T-cell (primary cell): ENCODE data around the gene ENPP7. TPM values are rescaled to one million over a fixed set of nuclear protein-coding genes. Genes with fewer than 3 reads are reported as not detected.

ENCODE experiments used
- ATAC-seq, 4 experiments: fragments of 200-7000 bp in 3 of 4; fragments of 150-1000 bp in 1 of 4; cut with Tn5 transposase; replicated peaks in 1 of 4; 1 replicate in 3 of 4; 2 replicates in 1 of 4; pipeline ENCODE4 v1.10.0; 2021; ENCODE audit warnings: moderate library complexity in 3 of 4, mild to moderate bottlenecking in 2 of 4, moderate number of reproducible peaks in 1 of 4
- CTCF ChIA-PET, 2 donors: fragments of 300-600 bp; sonication (Branson Sonifier 250); formaldehyde crosslinking; loops; one replicate each; lab custom pipeline; 2022; ENCODE audit warnings: antibody characterized with exemption in 2 of 2; lab: Charles Lee
- POLR2A ChIA-PET, 2 donors: fragments of 300-600 bp; sonication (Branson Sonifier 250); formaldehyde crosslinking; loops; one replicate each; lab custom pipeline; 2022; ENCODE audit warnings: antibody characterized with exemption in 2 of 2; lab: Charles Lee
- DNase-seq, 35 experiments: peaks; one replicate each; pipeline versions ENCODE4 v3.0.0 to v3.0.0-alpha.2; 2013 to 2023
- H3K27ac ChIP-seq: one replicate; pipeline ENCODE4 v1.5.1; 2013; ENCODE audit warnings: low read length
- H3K27me3 ChIP-seq, 2 experiments: replicated peaks in 1 of 2; 1 replicate in 1 of 2; 2 replicates in 1 of 2; pipeline versions ENCODE4 v1.6.1 to v1.7.0; 2013; ENCODE audit warnings: low read length in 1 of 2, mixed read lengths in 1 of 2; ENCODE audit not compliant: control insufficient read depth in 2 of 2, insufficient read depth in 2 of 2; ENCODE audit errors: extremely low read depth in 1 of 2
- H3K36me3 ChIP-seq, 2 donors: 1 replicate in 1 of 2; 2 replicates in 1 of 2; pipeline versions ENCODE4 v1.6.1 to v1.7.0; 2013; ENCODE audit warnings: low read length in 1 of 2; ENCODE audit not compliant: control insufficient read depth in 2 of 2, insufficient read depth in 1 of 2; ENCODE audit errors: extremely low read depth in 1 of 2
- H3K4me1 ChIP-seq, 2 experiments: 1 replicate in 1 of 2; 2 replicates in 1 of 2; pipeline versions ENCODE4 v1.6.1 to v1.7.0; 2013; ENCODE audit warnings: low read length in 2 of 2, mixed read lengths in 1 of 2; ENCODE audit not compliant: insufficient read depth in 2 of 2, control insufficient read depth in 1 of 2; ENCODE audit errors: extremely low read depth in 1 of 2
- H3K4me3 ChIP-seq, 2 donors: 1 replicate in 1 of 2; 2 replicates in 1 of 2; pipeline versions ENCODE4 v1.5.1 to v1.7.0; 2013; ENCODE audit warnings: mild to moderate bottlenecking in 2 of 2, low read length in 1 of 2, moderate library complexity in 1 of 2; ENCODE audit not compliant: control insufficient read depth in 1 of 2; ENCODE audit errors: extremely low read depth in 1 of 2
- H3K9me3 ChIP-seq: 2 replicates; pipeline ENCODE4 v1.7.0; 2013
- H3K27ac Mint-ChIP-seq, 2 donors: one replicate each; pipeline ENCODE4 v1.8.0; 2020 to 2021; ENCODE audit warnings: mild to moderate bottlenecking in 2 of 2, mixed read lengths in 2 of 2
- H3K27me3 Mint-ChIP-seq, 2 donors: one replicate each; pipeline ENCODE4 v1.8.0; 2021 to 2022; ENCODE audit warnings: mixed read lengths in 2 of 2
- H3K36me3 Mint-ChIP-seq: one replicate; pipeline ENCODE4 v1.8.0; 2021; ENCODE audit warnings: mixed read lengths
- H3K4me1 Mint-ChIP-seq, 3 donors: one replicate each; pipeline ENCODE4 v1.8.0; 2020 to 2022; ENCODE audit warnings: mixed read lengths in 3 of 3, mild to moderate bottlenecking in 1 of 3
- H3K4me3 Mint-ChIP-seq, 3 donors: one replicate each; pipeline ENCODE4 v1.8.0; 2020 to 2022; ENCODE audit warnings: mild to moderate bottlenecking in 3 of 3, mixed read lengths in 3 of 3, moderate library complexity in 3 of 3
- H3K9me3 Mint-ChIP-seq, 3 donors: one replicate each; pipeline ENCODE4 v1.8.0; 2020 to 2022; ENCODE audit warnings: mixed read lengths in 3 of 3
- WGBS: methylation state at CpG from one replicate; pipeline ENCODE4 v1.1.5; 2013; ENCODE audit warnings: missing lambda C conversion rate; ENCODE audit not compliant: insufficient coverage; 5-methylcytosine and 5-hydroxymethylcytosine counted together
- total RNA-seq, 35 experiments: library from RNA in 6 of 35; stranded (reverse) in 6 of 35; fragments of 120-200 nt in 1 of 35; gene quantifications; one replicate each; pipeline versions ENCODE4 v1.2.1 to v1.2.4 and lab custom pipeline; 2013 to 2026

The ENPP7 gene
- total RNA-seq, 5 donors from 2014 or later (not counting 1 experiment from before 2014, with no cell fraction given) = 0.15 TPM; not detected in 4

GRCh38 chr17:79702034-79702433, 28.7 kb upstream of the ENPP7 start:
- no peak for ATAC-seq
- 51% methylated on average over 10 of the region's 13 CpGs for WGBS
- no peaks in the 10 kb centered on the region for H3K9me3 ChIP-seq

GRCh38 chr17:79702550-79703236, 28.1 kb upstream of the ENPP7 start:
- Mint-ChIP-seq H3K27ac (no peak overlapping the region), H3K36me3 (no peaks in the 10 kb centered on the region), H3K4me1 (no peaks in the 10 kb centered on the region), H3K4me3 (no peak overlapping the region), H3K27me3 (peaks cover 5 to 7% of the 10 kb centered on the region in 2 donors), H3K9me3 (no peaks in the 10 kb centered on the region)
- Histone ChIP-seq H3K9me3 (no peaks in the 10 kb centered on the region), H3K4me1 (no peaks in the 10 kb centered on the region), H3K36me3 (no peaks in the 10 kb centered on the region), H3K27me3 (peaks cover 0 to 63% of the 10 kb centered on the region in 2 experiments), H3K4me3 (no peak overlapping the region), H3K27ac (no peak overlapping the region)
- ChIA-PET POLR2A (no interaction called here), CTCF (no interaction called here)
- DNase-seq (no peak), ATAC-seq (no peak)
- WGBS = 32% methylated on average over 10 of the region's 12 CpGs

More at GRCh38 chr17:79702034-79702433, 28.7 kb upstream of the ENPP7 start:
- no peaks in the 10 kb centered on the region for H3K9me3 Mint-ChIP-seq
- H3K4me3 Mint-ChIP-seq = no peak overlapping the region
- Histone ChIP-seq H3K4me3 (no peak overlapping the region), H3K36me3 (no peaks in the 10 kb centered on the region), H3K4me1 (no peaks in the 10 kb centered on the region), H3K27me3 (peaks cover 0 to 63% of the 10 kb centered on the region in 2 experiments), H3K27ac (no peak overlapping the region)
- DNase-seq = no peak
- CTCF ChIA-PET = no interaction called here
- H3K27me3 Mint-ChIP-seq = peaks cover 10 to 13% of the 10 kb centered on the region in 2 donors
- no peaks in the 10 kb centered on the region for H3K4me1 Mint-ChIP-seq
- no peak overlapping the region for H3K27ac Mint-ChIP-seq
- no peaks in the 10 kb centered on the region for H3K36me3 Mint-ChIP-seq
- POLR2A ChIA-PET = no interaction called here

GRCh38 chr17:79704691-79705090, 26.1 kb upstream of the ENPP7 start:
- ChIA-PET CTCF (no interaction called here), POLR2A (no interaction called here)
- Histone ChIP-seq H3K27ac (no peak overlapping the region), H3K4me3 (no peak overlapping the region), H3K36me3 (no peaks in the 10 kb centered on the region), H3K4me1 (peaks cover 0 to 7% of the 10 kb centered on the region in 2 experiments), H3K27me3 (peaks cover 0 to 57% of the 10 kb centered on the region in 2 experiments), H3K9me3 (no peaks in the 10 kb centered on the region)
- Mint-ChIP-seq H3K4me3 (no peak overlapping the region), H3K27ac (no peak overlapping the region), H3K4me1 (peaks cover 0 to 3% (median 2%) of the 10 kb centered on the region in 3 donors), H3K9me3 (no peaks in the 10 kb centered on the region), H3K27me3 (peaks cover 0 to 3% of the 10 kb centered on the region in 2 donors), H3K36me3 (no peaks in the 10 kb centered on the region)
- DNase-seq = no peak
- WGBS = 100% methylated on average over 2 of the region's 9 CpGs
- ATAC-seq = no peak

GRCh38 chr17:79705674-79706073, 25.1 kb upstream of the ENPP7 start:
- peaks cover 0 to 7% of the 10 kb centered on the region in 2 experiments for H3K4me1 ChIP-seq
- POLR2A ChIA-PET = no interaction called here
- H3K9me3 ChIP-seq = no peaks in the 10 kb centered on the region
- H3K27me3 ChIP-seq = peaks cover 0 to 50% of the 10 kb centered on the region in 2 experiments
- no peak overlapping the region for H3K4me3 Mint-ChIP-seq
- H3K27ac Mint-ChIP-seq = no peak overlapping the region
- WGBS = 71% methylated on average over 13 of the region's 20 CpGs
- H3K27ac ChIP-seq = no peak overlapping the region
- CTCF ChIA-PET = no interaction called here
- H3K27me3 Mint-ChIP-seq = no peaks in the 10 kb centered on the region
- H3K4me1 Mint-ChIP-seq = peaks cover 0 to 3% (median 2%) of the 10 kb centered on the region in 3 donors
- ATAC-seq (no peak), DNase-seq (no peak)
- H3K4me3 ChIP-seq = no peak overlapping the region
- H3K36me3 Mint-ChIP-seq = no peaks in the 10 kb centered on the region
- H3K9me3 Mint-ChIP-seq = no peaks in the 10 kb centered on the region
- no peaks in the 10 kb centered on the region for H3K36me3 ChIP-seq

- Histone ChIP-seq H3K4me1 (peaks cover 0 to 7% of the 10 kb centered on the region in 2 experiments), H3K9me3 (no peaks in the 10 kb centered on the region), H3K27ac (no peak overlapping the region), H3K4me3 (no peak overlapping the region), H3K36me3 (no peaks in the 10 kb centered on the region), H3K27me3 (peaks cover 0 to 52% of the 10 kb centered on the region in 2 experiments)
- POLR2A ChIA-PET = interaction anchor here in 1 of 2 donors (0.6 kb wide), 1 partner anchor 9 kb away, joined by 6 read pairs; no protein-coding TSS in a partner anchor
- H3K27me3 Mint-ChIP-seq = peaks cover 0 to 1% of the 10 kb centered on the region in 2 donors
- H3K4me1 Mint-ChIP-seq = peaks cover 0 to 3% (median 2%) of the 10 kb centered on the region in 3 donors
- ATAC-seq (no peak), DNase-seq (no peak)
- H3K9me3 Mint-ChIP-seq = no peaks in the 10 kb centered on the region
- H3K4me3 Mint-ChIP-seq = no peak overlapping the region
- no peak overlapping the region for H3K27ac Mint-ChIP-seq
- H3K36me3 Mint-ChIP-seq = no peaks in the 10 kb centered on the region
- WGBS = 73% methylated on average over 17 of the region's 25 CpGs
- CTCF ChIA-PET = no interaction called here
These were observed 23.6 kb upstream of the ENPP7 start for GRCh38 chr17:79706931-79707850.
